ENCODE results near the gene DMBT1.

Gene DMBT1

GRCh38 chr10:122673731-122674130 lies 113.2 kb downstream of the DMBT1 start:
- no peak for TF ChIP-seq CTCF (IDR thresholded peaks at IDR 0.05; ENCODE audit: extremely low read depth, insufficient read depth, missing control alignments)
- no peak for DNase-seq (ENCODE audit: low spot score)
- in situ Hi-C loops (cut with MboI; ENCODE audit: low pct_unique_long_range_greater_than_20kb, low sequenced_read_pairs, unreplicated experiment): no loop called here

DNA sequence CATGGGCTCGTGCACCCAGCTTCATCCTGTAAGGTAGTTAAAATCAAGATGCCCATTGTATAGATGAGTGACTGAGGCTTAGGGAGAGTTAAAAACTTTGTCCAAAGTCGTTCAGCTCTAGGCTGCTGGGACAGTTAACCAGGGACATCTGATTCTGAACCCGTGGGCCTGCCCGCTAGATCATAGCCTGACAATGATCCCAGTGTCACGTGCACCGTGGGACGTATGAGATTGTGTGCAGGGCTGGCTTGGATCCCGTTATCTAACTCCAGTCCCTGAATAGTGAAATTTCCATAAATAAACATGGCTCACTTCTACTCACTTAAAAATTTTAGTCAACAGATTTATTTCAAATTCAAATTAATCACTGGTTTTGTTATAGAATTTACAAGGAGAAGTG lies 114.2 kb downstream of the DMBT1 start:
- DNase-seq (ENCODE audit: low spot score): no peak
- in situ Hi-C loops (cut with MboI; ENCODE audit: low pct_unique_long_range_greater_than_20kb, low sequenced_read_pairs, unreplicated experiment): no loop called here
- TF ChIP-seq CTCF (IDR thresholded peaks at IDR 0.05; ENCODE audit: extremely low read depth, insufficient read depth, missing control alignments): no peak

DNA sequence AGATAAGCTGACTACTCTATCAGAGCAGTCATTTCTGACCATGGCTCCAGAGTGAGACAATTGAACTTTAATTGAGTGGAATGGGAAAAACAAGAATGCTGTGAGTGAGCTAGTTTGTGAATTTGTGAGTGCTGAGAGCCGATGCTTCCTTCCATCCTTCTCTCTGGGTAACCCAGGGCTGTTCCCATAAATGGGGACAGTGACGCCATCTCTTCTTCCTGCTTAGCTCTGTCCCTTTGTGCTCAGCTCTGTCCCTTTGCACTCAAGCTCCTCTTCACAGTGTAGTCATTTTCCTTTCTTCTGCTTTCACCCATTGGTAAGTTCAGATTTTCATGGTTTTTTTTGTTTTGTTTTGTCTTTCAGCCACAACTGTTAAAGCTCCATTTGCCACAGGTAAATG lies 114.7 kb downstream of the DMBT1 start:
- in situ Hi-C loops (cut with MboI; ENCODE audit: low pct_unique_long_range_greater_than_20kb, low sequenced_read_pairs, unreplicated experiment): no loop called here
- TF ChIP-seq CTCF (IDR thresholded peaks at IDR 0.05; ENCODE audit: extremely low read depth, insufficient read depth, missing control alignments): no peak

GRCh38 chr10:122678266-122678665 lies 117.7 kb downstream of the DMBT1 start:
- no peak for DNase-seq (ENCODE audit: low spot score)
- in situ Hi-C loops (cut with MboI; ENCODE audit: low pct_unique_long_range_greater_than_20kb, low sequenced_read_pairs, unreplicated experiment): no loop called here
- TF ChIP-seq CTCF (IDR thresholded peaks at IDR 0.05; ENCODE audit: extremely low read depth, insufficient read depth, missing control alignments): no peak

More for the DNA sequence above, 114.7 kb downstream of the DMBT1 start:
- no peak for DNase-seq (ENCODE audit: low spot score)

GRCh38 chr10:122682522-122682921 lies 122.0 kb downstream of the DMBT1 start:
- TF ChIP-seq CTCF (IDR thresholded peaks at IDR 0.05; ENCODE audit: extremely low read depth, insufficient read depth, missing control alignments): no peak
- no peak for DNase-seq (ENCODE audit: low spot score)
- in situ Hi-C loops (cut with MboI; ENCODE audit: low pct_unique_long_range_greater_than_20kb, low sequenced_read_pairs, unreplicated experiment): no loop called here

DNA sequence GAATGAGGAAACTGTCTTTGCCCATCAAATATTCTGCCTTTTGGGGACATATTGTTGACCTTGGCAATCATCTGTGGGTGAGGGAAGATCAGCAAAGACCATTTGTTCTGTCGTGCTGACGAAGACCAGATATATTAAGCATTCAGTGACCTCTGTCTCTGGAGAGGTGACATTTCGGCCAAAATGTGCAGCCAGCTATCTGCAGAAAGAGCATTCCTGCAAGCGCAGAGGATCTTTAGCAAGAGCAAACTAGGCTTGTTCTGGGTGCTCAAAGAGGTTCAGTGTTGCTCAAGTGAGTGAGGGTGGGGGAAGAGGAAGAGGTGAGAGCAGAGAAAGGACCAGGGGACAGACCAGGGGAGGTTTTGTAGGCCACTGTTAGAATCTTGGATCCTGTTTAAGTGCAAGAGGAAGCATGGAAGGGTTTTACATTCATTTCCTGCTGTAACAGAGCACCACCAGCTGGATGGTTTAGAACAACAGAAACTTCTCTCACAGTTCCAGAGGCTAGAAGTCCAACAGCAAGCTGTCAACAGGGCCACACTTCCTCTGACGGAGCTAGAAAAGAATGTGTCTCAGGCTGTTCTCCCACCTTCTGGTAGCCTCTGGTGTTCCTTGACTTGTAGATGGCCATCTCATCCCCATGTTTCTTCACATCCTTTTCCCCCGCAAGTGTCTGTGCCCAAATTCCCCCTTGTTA lies 127.9 kb downstream of the DMBT1 start:
- TF ChIP-seq CTCF (IDR thresholded peaks at IDR 0.05; ENCODE audit: extremely low read depth, insufficient read depth, missing control alignments): no peak
- in situ Hi-C loops (cut with MboI; ENCODE audit: low pct_unique_long_range_greater_than_20kb, low sequenced_read_pairs, unreplicated experiment): no loop called here
- DNase-seq (ENCODE audit: low spot score): no peak

Data from GM13977 (cell line).